NCI-H1092 treated with DMSO at 0.1 percent for 48 hours (cell line): Measurements from ENCODE around the gene SMC6.

ENCODE experiments used
- DNase-seq: peaks from one replicate; lab custom pipeline; 2025; lab: John Stamatoyannopoulos, UW

SMC6 gene

GRCh38 chr2:17649026-17649425 lies 104.6 kb downstream of the SMC6 start:
- DNase-seq = no peak

GRCh38 chr2:17648581-17648980 lies 105.0 kb downstream of the SMC6 start:
- DNase-seq = no peak

DNA sequence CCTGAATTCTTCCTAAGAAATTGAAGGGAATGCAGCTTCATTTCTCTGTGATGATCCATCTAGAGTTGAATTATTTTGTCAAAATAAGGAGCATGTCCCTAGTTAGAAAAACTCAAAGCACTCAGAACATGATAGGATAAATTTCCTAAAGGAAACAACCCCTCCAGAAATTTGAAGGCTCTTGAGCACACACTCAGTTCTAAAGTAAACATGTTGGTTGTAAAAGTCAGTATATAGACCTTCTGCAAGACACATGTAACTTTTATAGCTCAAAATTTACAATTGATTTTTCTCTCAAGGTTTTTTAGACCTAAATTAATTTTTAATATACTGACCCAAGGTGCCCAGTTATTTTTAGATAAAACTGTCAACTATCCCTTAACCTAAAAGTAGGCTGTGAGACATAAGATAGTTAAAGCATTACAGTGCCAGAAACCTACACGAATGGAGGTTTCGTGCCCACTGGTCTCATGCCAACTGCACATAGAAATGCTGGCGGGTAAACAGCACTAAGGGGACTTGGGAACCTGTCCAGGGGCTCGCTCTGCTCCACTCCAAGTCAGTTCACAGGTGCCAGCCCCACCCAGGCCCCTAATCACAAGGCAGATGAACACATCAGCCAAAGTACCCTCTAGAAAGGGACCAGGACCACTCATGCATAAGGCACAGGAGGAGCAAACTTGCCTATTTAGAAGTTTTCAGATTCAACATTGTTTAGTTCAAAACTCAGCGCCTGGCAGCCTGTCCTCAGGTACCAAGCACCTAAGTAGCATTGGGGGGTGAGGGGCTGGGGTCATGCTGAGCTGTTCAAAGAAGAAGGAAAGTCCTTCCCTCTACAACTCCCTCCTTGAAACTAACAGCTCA lies 106.5 kb downstream of the SMC6 start:
- peak; percentile 85 for DNase-seq

GRCh38 chr2:17646081-17646554 lies 107.5 kb downstream of the SMC6 start:
- peak; percentile 31 for DNase-seq

- no peak for DNase-seq
Observed at GRCh38 chr2:17644997-17645720, 108.5 kb downstream of the SMC6 start.

DNA sequence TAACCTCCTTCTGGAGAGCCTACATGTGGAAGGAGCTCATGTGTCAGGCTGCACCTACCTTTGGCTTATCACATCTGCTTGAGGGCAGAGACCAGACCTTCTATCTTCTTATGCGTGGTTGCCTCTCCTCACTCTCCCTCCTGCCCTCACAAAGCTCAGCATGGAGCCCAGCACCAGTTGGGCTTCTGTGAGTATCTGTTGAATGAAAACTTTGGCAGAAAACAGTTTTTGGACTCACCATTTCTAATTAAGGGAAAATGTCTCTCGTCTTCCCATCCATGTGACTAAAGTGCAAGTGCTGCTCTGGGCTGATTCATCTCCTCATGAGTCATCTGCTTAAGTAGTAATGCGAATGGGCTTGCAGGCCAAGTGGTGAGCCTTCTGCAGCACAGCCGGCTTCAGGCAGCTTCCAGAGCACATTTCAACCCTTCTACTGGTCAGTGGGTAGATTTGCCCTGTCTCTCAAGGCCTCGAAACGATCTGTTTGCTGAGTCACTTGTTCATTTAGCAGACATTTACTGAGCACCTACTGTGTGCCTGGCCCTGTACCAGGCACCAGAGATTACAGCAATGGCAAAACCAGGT lies 110.5 kb downstream of the SMC6 start:
- no peak for DNase-seq

DNA sequence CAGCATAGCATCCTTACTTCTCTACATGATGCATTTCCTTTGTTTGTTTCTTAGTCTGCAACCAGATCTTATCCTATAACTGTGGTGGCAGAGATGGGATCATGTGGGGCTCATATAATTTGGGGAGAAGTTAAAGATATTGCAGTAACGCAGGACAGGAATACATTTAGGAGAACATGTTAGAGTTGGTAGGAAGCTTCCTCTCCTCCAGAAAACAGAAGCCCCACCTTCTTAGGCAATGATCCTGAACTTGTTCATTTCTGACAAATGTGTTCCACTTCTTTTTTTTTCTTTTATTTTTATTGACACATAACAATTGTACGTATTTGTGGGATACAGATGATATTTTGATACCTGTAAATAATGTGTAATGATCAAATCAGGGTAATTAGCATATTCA lies 113.2 kb downstream of the SMC6 start:
- no peak for DNase-seq

- no peak for DNase-seq
Observed at GRCh38 chr2:17638196-17638743, 115.3 kb downstream of the SMC6 start.

- no peak for DNase-seq
Observed at GRCh38 chr2:17637131-17637906, 116.3 kb downstream of the SMC6 start.

DNA sequence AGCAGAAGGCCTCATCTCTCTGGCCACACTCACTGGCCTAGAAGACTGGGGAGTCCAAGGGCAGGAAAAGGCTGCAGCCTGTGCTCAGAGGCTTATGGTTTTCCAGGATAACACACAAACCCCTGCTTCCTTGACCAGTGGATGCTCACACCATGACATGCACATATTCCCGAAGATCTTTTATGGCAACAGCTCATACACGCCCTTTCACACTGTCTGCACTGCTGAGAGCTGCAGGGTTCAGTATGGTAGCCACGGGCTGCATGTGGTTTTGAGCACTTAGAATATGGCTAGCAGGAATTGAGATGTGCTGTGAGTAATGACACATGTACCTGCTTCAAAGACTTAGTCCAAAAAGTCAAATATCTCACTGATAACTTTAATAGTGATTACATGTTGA lies 117.4 kb downstream of the SMC6 start:
- no peak for DNase-seq

- no peak for DNase-seq
Observed at GRCh38 chr2:17634997-17635396, 118.6 kb downstream of the SMC6 start.

- no peak for DNase-seq
Observed at GRCh38 chr2:17630089-17630488, 123.5 kb downstream of the SMC6 start.

DNA sequence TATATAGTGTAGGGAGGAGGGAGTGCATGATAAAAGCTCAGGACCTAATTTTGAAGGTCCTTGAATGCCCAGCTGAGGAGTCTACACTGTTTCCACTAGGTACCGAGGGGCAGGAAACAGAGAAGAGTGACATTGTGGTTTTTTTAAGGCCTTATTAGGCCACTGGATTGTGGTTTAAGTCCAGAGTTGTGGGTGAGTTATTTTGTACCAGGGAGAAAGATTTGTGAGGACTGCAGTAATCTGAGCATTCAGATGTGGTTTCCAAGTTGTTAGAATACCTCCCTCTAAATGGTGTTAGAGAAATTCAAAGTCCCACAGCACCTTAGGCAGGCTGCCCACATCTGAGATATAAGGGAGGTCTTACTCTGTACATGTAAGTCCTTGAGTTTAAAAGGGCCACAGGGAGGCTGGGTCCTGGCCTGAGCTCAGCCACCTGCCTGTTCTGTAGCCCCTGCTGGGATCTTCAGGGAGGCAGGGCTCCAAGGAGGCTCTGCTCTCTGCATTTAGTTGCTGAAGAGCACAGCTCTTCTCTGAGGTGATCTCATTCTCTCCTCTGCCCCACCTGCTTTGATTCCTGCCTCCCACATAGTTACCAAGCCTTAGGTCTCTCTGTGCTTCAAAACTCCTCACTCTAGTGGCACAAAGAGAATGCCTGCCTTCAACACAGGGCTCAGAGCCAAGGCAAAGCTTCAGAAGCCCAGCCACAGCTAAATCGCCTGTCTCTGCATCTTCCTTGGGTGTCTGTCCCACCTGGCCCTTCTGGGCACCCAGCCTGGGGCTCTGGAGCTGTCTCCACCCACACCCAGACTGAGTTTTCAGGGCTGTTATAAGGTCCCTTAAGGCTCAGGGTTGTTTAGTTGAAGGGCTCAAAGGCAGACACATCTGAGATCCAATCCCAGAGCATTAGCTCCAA lies 125.0 kb downstream of the SMC6 start:
- DNase-seq = no peak

DNA sequence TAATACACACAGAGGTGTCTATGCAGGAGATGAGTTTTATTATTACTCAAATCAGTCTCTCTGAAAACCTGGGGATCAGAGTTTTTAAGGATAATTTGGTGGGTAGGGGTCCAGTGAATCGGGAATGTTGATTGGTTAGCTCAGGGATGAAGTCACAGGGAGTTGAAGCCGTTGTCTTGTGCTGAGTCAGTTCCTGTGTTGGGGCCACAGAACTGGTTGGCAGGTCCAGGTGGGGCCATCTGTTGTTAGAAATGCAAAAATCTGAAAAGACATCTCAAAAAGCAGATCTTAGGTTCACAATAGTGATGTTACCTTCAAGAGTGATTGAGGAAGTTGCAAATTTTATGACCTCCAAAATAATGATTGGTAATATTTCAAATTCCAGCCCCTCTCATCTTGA lies 126.2 kb downstream of the SMC6 start:
- DNase-seq = no peak

- no peak for DNase-seq
Observed at GRCh38 chr2:17626986-17627385, 126.6 kb downstream of the SMC6 start.

DNA sequence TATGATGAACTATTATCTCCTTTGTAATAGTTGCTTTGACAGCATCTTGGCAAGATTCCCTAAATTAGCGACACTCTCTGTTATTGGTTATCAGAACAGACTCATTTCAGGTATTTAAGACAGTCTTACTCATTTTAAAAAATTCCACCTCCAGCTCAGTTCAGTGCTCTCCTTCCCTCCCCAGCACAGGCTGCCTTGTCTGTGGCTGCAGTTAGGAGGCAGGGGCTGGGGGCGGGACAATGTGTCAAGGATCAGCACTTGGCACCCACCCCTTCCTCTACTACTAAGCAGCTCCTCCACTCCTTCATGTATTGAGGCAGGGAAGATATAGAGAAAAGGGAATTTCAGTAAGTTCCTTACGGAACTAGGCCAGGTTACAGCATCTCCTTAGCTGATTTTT lies 128.2 kb downstream of the SMC6 start:
- DNase-seq = no peak

DNA sequence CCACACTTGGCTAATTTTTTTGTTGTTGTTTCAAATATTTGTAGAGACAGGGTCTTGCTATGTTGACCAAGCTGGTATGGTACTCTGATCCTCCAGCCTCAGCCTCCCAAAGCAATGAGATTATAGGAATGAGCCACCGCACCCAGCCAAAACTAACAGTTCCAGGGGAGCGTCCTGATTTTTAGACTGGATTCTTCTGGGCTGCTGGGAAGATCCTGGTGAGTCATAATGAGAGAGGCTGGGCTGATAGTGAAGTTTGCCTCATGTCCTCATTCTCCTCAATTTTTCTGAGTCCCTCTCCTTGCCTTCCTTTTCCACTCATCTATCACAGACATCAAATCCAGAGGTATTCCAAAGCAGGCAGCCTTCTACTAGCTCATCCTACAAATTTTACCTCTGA lies 131.8 kb downstream of the SMC6 start:
- DNase-seq = no peak

DNA sequence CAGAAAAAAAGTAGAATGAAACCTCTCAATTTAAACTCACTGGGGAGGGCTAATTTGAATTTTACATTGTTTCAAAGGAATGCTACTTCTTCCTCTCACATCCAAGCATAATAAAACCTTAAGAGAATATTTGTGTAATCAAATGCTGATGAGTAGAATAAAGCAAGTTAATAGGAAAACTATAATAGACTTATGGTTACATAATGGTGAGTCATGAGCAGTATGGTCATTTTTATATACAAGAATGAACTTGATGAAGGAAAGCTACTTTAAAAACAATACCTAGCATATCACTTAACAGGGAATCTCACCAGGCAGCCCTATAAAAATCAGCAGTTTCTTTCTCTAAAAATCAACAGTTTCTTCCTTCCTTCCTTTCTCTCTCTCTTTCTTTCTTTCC lies 132.8 kb downstream of the SMC6 start:
- DNase-seq = no peak

DNA sequence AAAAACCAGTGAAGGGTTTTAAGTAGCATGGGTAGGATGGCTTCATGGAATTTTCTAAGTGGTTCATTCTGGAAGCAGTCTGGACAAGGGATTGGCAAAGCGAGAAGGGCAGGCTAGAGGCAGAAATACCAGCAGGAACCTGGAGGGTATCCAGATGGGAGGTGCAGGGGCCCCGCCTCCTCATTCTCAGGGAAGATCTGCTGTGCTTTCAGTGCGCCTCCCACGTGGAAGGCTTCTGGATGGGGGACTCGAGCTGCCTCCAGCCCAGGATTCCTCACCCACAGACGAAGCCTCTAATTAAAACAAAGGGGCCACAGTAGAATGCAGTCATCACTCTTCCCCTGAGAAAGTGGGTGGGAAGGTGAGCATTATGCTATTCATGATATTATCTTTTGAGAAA lies 133.3 kb downstream of the SMC6 start:
- DNase-seq = no peak

DNA sequence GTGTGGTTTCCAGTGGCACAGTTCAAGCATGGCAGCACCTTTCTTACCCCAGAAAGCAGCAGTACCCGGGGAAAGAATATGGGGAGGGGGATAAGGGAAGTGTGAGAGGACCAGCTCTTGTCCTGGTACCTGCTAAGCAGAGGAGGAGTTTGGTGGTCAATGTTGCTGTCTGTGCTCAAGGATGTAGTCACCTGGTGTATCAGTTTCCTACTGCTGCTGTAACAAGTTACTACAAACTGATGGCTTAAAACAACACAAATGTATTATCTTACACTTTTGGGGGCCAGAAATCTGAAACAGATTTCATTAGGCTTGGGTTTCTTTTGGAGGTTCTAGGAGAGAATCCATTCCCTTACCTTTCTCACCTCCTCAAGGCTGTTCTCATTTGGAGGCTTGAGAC lies 135.7 kb downstream of the SMC6 start:
- no peak for DNase-seq

- DNase-seq = no peak
Observed at GRCh38 chr2:17617516-17617915, 136.1 kb downstream of the SMC6 start.
